AG04449 (cell line): Measurements from ENCODE around the gene POGK.
A peak's percentile ranks its signal among the peaks of the same experiment; 100 is the strongest.
"Not testable (repeated sequence)": the region's sequence is repeated elsewhere in the genome, so short reads cannot be mapped to it uniquely, and the experiment has no call there.

Source experiments
- CTCF ChIA-PET: fragments of 350-600 bp; formaldehyde crosslinking; extraction: SDS; loops from one replicate; lab custom pipeline; 2021; ENCODE audit warnings: antibody characterized with exemption; lab: Yijun Ruan, JAX
- POLR2A ChIA-PET: fragments of 400-600, 350-600 bp; formaldehyde crosslinking; extraction: SDS; loops from one replicate; lab custom pipeline; 2020; ENCODE audit warnings: antibody characterized with exemption, inconsistent platforms; lab: Yijun Ruan, JAX
- DNase-seq: peaks from one replicate; pipeline ENCODE4 v3.0.0-alpha.2; 2010; ENCODE audit warnings: low read depth, low spot score
- H3K4me3 ChIP-seq: 2 replicates; pipeline ENCODE4 v1.5.1; 2011; ENCODE audit warnings: low read depth, mild to moderate bottlenecking, control low read depth, low read length
- TF ChIP-seq, protein P1 (sequence below): IDR thresholded peaks from one replicate; pipeline ENCODE4 v1.5.1; 2011; ENCODE audit warnings: mild to moderate bottlenecking, moderate library complexity, low read length, control low read depth, inconsistent platforms; ENCODE audit not compliant: insufficient read depth; ENCODE audit errors: missing control alignments

Gene POGK

DNA sequence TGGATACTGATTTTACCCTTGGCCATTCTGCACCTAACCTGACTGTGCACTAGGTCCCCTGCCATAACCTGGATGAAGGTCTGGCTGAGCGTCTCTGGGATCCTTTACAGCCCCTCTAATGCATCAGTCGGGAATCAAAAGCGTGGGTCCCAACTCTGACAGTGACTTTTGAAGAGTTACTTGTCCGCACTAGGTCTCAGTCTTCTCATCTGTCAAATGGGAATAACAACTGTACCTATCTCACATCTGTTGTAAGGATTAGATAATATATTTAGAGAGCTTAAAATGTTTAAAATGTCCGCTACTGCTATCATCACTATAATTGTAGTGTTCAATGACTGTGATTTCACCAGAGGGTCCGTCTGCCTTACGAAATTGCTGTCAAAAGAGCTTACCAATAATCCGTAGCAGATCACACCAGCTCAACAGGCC lies 36.0 kb downstream of the POGK start:
- ChIA-PET POLR2A (interaction anchor here (0.6 to 1.6 kb wide), 3 partner anchors 36 to 1287 kb away, joined by 3 to 11 read pairs (median 4); partner anchors contain the start of gene POGK), CTCF (interaction anchor here (1.0 to 1.9 kb wide), 5 partner anchors 18 to 665 kb away, joined by 3 to 8 read pairs (median 4); no protein-coding TSS in a partner anchor)

DNA sequence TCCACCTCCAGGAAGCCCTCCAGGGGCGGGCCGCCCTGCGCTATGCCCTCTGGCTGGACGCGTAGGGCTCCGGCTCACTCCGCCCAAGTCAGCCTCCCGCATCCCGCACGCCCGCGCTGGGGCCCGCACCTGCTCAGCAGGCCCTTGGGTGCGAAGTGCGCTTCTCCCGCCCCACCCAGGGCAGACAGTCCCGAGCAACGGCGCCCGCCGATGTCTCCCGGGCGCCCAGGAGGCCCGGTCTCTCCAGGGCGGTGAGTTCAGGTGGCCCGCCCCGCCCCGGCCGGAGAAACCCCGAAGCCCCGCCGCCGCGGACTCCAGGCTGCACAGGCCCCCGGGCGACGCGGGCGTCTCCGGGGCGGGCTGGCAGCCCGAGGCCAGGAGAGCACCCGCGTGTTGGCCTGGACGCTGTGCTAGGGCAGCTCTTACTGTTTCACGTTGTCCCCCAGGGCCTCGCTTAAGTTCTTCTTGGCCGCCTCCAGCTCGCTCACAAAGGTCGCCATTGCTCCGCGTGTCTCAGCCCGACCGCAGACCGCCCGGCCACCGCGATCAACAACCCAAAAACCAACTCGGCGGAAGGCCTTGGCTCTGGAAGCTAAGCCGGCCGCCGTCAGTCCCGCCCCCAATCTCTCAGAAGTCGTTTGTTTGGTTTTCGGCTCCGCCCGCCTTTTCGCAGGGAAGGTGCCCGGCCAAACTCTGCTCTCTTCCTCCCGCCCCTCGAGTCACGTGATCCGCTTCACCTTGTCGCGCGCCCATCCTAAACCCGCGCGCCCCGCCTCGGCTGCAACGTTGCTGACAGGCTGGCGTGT lies 36.7 kb downstream of the POGK start, which contains the start of gene TADA1:
Gene TADA1 (minus strand): TSS at position 531 of the 806 bp plus-strand sequence. CDS start 31 bp downstream, at position 500.
- H3K4me3 ChIP-seq, result peak within 1 kb of the TSS; percentile 75
- ChIA-PET POLR2A (interaction anchor here (0.6 to 1.6 kb wide), 2 partner anchors 37 to 1286 kb away, joined by 4 to 11 read pairs; partner anchors contain the start of gene POGK), CTCF (interaction anchor here (1.0 to 1.9 kb wide), 5 partner anchors 17 to 664 kb away, joined by 3 to 8 read pairs (median 4); no protein-coding TSS in a partner anchor)
- TF ChIP-seq, protein P1, sequence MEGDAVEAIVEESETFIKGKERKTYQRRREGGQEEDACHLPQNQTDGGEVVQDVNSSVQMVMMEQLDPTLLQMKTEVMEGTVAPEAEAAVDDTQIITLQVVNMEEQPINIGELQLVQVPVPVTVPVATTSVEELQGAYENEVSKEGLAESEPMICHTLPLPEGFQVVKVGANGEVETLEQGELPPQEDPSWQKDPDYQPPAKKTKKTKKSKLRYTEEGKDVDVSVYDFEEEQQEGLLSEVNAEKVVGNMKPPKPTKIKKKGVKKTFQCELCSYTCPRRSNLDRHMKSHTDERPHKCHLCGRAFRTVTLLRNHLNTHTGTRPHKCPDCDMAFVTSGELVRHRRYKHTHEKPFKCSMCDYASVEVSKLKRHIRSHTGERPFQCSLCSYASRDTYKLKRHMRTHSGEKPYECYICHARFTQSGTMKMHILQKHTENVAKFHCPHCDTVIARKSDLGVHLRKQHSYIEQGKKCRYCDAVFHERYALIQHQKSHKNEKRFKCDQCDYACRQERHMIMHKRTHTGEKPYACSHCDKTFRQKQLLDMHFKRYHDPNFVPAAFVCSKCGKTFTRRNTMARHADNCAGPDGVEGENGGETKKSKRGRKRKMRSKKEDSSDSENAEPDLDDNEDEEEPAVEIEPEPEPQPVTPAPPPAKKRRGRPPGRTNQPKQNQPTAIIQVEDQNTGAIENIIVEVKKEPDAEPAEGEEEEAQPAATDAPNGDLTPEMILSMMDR, result no peak
- peak; percentile 80 for DNase-seq

More for the DNA sequence above, 36.0 kb downstream of the POGK start:
- peak overlapping the region; percentile 75 for H3K4me3 ChIP-seq
- TF ChIP-seq, protein P1, result no peak
- DNase-seq, result no peak

DNA sequence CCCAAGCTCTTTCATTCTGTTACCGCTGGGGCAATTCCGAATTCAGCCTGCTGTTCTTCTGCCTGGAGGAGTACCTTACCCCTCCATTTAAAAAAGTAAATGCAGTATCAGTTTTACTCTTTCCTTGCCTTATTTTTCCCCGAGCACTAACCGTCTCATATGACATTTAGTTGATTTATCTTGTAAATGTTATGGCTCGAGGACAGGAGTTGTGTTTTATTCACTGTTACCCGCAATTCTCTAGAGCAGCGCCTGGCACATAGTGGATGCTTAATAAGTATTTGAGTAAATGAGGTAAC lies 37.2 kb downstream of the POGK start:
- TF ChIP-seq, protein P1, result peak; percentile 28
- CTCF ChIA-PET, result interaction anchor here (1.1 to 1.9 kb wide), 4 partner anchors 16 to 664 kb away, joined by 3 to 8 read pairs (median 4); no protein-coding TSS in a partner anchor
- DNase-seq, result no peak
- peak overlapping the region; percentile 75 for H3K4me3 ChIP-seq
- POLR2A ChIA-PET, result interaction anchor here (1.6 kb wide), 1 partner anchor 38 kb away, joined by 11 read pairs; the partner anchor contains the start of gene POGK

DNA sequence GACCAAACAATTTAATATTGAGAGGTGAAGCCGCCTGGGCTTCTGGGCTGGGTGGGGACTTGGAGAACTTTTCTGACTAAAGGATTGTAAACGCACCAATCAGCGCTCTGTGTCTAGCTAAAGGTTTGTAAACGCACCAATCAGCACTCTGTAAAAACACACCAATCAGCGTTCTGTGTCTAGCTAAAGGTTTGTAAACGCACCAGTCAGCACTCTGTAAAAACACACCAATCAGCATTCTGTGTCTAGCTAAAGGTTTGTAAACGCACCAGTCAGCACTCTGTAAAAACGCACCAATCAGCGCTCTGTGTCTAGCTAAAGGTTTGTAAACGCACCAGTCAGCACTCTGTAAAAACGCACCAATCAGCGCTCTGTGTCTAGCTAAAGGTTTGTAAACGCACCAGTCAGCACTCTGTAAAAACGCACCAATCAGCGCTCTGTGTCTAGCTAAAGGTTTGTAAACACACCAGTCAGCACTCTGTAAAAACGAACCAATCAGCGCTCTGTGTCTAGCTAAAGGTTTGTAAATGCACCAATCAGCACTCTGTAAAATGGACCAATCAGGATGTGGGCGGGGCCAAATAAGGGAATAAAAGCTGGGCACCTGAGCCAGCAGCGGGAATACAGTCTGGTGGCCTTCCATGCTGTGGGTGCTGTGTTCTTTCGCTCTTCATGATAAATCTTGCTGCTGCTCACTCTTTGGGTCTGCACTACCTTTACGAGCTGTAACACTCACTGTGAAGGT lies 39.1 kb downstream of the POGK start:
- DNase-seq, POLR2A ChIA-PET, H3K4me3 ChIP-seq: not testable (repeated sequence)
- CTCF ChIA-PET, result interaction anchor here (1.8 kb wide), 1 partner anchor 181 kb away, joined by 4 read pairs; no protein-coding TSS in a partner anchor

DNA sequence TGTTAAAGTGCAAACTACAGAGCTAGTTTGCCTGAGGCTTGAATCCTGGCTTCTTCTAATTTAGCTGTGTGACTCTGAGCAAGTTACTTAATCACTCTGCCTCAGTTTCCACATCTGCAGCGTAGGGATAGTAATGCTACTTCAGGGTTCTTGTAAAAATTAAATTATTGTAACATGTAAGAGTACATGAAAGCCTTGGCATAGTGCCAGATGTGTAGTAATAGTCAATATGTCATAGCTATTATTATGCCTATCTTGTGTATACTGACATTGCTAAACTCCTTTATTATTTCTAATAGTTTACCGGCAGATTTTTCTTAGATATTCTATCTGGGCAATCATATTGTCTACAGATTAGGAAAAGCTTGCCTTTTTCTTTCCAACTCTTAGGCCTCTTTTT lies 43.6 kb downstream of the POGK start:
- ChIA-PET CTCF (interaction anchor here (0.9 to 7.0 kb wide), 5 partner anchors 9 to 177 kb away, joined by 3 to 89 read pairs (median 3); no protein-coding TSS in a partner anchor), POLR2A (no interaction called here)
- no peak overlapping the region for H3K4me3 ChIP-seq
- DNase-seq, result no peak
- TF ChIP-seq, protein P1, result no peak

DNA sequence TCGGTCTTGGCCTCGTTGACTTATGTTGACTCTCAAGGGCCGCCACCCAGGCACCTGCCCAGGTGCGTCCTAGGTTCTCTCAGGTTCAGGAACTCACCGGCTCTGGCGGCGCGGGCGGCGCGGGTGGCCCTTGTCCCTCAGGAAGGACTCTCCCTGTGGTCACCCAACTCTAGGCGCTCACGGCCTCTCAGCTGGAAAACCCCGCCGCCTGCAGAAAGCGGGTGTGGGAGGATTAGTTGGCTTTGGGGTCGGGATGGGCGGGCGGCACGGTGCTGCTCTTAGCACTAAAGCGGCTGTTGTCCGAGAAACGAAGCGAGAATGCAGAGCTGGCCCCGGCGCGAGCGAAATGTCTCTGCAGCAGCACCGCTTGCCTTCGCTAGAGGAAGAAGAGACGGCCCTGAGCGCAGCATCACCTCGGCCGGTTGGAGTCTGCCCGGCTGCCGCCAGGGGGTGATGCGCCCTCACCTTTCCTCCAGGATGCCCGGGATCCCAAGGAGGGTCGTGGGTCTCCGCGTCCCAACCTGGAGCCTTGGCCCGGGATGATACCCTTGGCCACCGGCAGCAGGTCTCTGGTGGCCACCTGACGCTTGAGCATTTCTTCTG lies 44.9 kb downstream of the POGK start:
- no peak for DNase-seq
- ChIA-PET POLR2A (interaction anchor here (0.5 kb wide), 1 partner anchor 250 kb away, joined by 3 read pairs; no protein-coding TSS in a partner anchor), CTCF (interaction anchor here (1.0 to 7.0 kb wide), 3 partner anchors 22 to 176 kb away, joined by 3 to 89 read pairs (median 3); no protein-coding TSS in a partner anchor)
- H3K4me3 ChIP-seq, result no peak overlapping the region
- TF ChIP-seq, protein P1, result peak; percentile 63
